Left cardiac atrium (tissue), 4 donors: ENCODE measurements around the gene RANBP17. TPM values are rescaled to one million over a fixed set of nuclear protein-coding genes. Genes with fewer than 3 reads are reported as not detected.
"Not testable (repeated sequence)": the region's sequence is repeated elsewhere in the genome, so short reads cannot be mapped to it uniquely, and the experiment has no call there.

Experiments used
- ATAC-seq, 2 donors: fragments of 200-7000 bp; cut with Tn5 transposase; one replicate each; pipeline ENCODE4 v1.9.1; 2020; ENCODE audit warnings: mild to moderate bottlenecking in 2 of 2, moderate library complexity in 2 of 2
- DNase-seq: peaks from one replicate; pipeline ENCODE4 v3.0.0-alpha.2; 2020
- intact Hi-C, 2 donors: fragments of 100-400 bp; cut with DNase I; formaldehyde crosslinking; loops; one replicate each; pipeline versions ENCODE4 v1.14.1 to v1.15.1; 2022 to 2023
- total RNA-seq, 2 donors: library from RNA; stranded (reverse); fragmentation: NEBNext Ultra II Directional; extraction: Animal tissue kit (Norgen Biotek cat#: 25700); gene quantifications; one replicate each; pipeline ENCODE4 v1.2.1, GENCODE V29; 2021
- donor health status: DM: no; HTN: yes; CAD: no.
- donor health status: DM: no; HTN: yes; CAD: no; lungs with severe emphysema.
- donor health status: DM: yes; HTN: yes; CAD: no.
- donor health status: Dilated cardiomyopathy.

RANBP17 gene
- total RNA-seq, 2 donors from 2014 or later = 4.2 to 7.3 TPM

GRCh38 chr5:171129308-171129707, 267.5 kb downstream of the RANBP17 start:
- ATAC-seq (no peak), DNase-seq (no peak)
- intact Hi-C loops = no loop called here

- intact Hi-C loops = no loop called here
- no peak for DNase-seq
- ATAC-seq = no peak
Observed at GRCh38 chr5:171131497-171131896, 269.7 kb downstream of the RANBP17 start.

GRCh38 chr5:171137768-171138525, 276.1 kb downstream of the RANBP17 start:
- intact Hi-C loops = no loop called here
- ATAC-seq (no peak), DNase-seq (no peak)

GRCh38 chr5:171139227-171139626, 277.4 kb downstream of the RANBP17 start:
- ATAC-seq (no peak), DNase-seq (no peak)
- intact Hi-C loops = no loop called here

- intact Hi-C loops = no loop called here
- DNase-seq (no peak), ATAC-seq (no peak)
Observed at GRCh38 chr5:171142617-171143016, 280.8 kb downstream of the RANBP17 start.

GRCh38 chr5:171143171-171143570, 281.4 kb downstream of the RANBP17 start:
- intact Hi-C loops = no loop called here
- DNase-seq (no peak), ATAC-seq (no peak)

GRCh38 chr5:171143926-171144325, 282.1 kb downstream of the RANBP17 start:
- DNase-seq = no peak
- no peak for ATAC-seq
- intact Hi-C loops = no loop called here

- DNase-seq (no peak), ATAC-seq (no peak)
- intact Hi-C loops = no loop called here
Observed at GRCh38 chr5:171149333-171149732, 287.5 kb downstream of the RANBP17 start.

GRCh38 chr5:171149772-171150171, 288.0 kb downstream of the RANBP17 start:
- ATAC-seq (no peak), DNase-seq (no peak)
- intact Hi-C loops = no loop called here

- ATAC-seq (no peak), DNase-seq (no peak)
- intact Hi-C loops = no loop called here
Observed at GRCh38 chr5:171152382-171152781, 290.6 kb downstream of the RANBP17 start.

GRCh38 chr5:171155621-171156020, 293.8 kb downstream of the RANBP17 start:
- no peak for DNase-seq
- intact Hi-C loops = no loop called here
- no peak for ATAC-seq

- DNase-seq = no peak
- ATAC-seq = no peak
- intact Hi-C loops = no loop called here
Observed at GRCh38 chr5:171157276-171157675, 295.5 kb downstream of the RANBP17 start.

- intact Hi-C loops = no loop called here
- ATAC-seq (no peak), DNase-seq (no peak)
Observed at GRCh38 chr5:171157775-171158174, 296.0 kb downstream of the RANBP17 start.

- ATAC-seq (no peak), DNase-seq (no peak)
- intact Hi-C loops = no loop called here
Observed at GRCh38 chr5:171158581-171158980, 296.8 kb downstream of the RANBP17 start.

GRCh38 chr5:171162165-171162564, 300.3 kb downstream of the RANBP17 start:
- ATAC-seq (no peak), DNase-seq (no peak)
- intact Hi-C loops = no loop called here

GRCh38 chr5:171162596-171162995, 300.8 kb downstream of the RANBP17 start:
- DNase-seq (no peak), ATAC-seq (no peak)
- intact Hi-C loops = no loop called here

- no peak for ATAC-seq
- no peak for DNase-seq
- intact Hi-C loops = no loop called here
Observed at GRCh38 chr5:171166766-171167165, 304.9 kb downstream of the RANBP17 start.

GRCh38 chr5:171168171-171168570, 306.4 kb downstream of the RANBP17 start:
- intact Hi-C loops = no loop called here
- ATAC-seq (no peak), DNase-seq (no peak)

- intact Hi-C loops, ATAC-seq, DNase-seq: not testable (repeated sequence)
Observed at GRCh38 chr5:171174960-171175359, 313.1 kb downstream of the RANBP17 start.

- ATAC-seq (no peak), DNase-seq (no peak)
- intact Hi-C loops = no loop called here
Observed at GRCh38 chr5:171175746-171176145, 313.9 kb downstream of the RANBP17 start.

GRCh38 chr5:171178190-171178589, 316.4 kb downstream of the RANBP17 start:
- ATAC-seq, DNase-seq, intact Hi-C loops: not testable (repeated sequence)
